HG02759 (cell line): ENCODE results near the gene TGM2.

Source experiments
- ATAC-seq: cut with Tn5 transposase; IDR thresholded peaks from one replicate; pipeline ENCODE4 v1.9.1; 2021; ENCODE audit warnings: mild to moderate bottlenecking, moderate library complexity; ENCODE audit not compliant: unreplicated experiment

TGM2 gene

DNA sequence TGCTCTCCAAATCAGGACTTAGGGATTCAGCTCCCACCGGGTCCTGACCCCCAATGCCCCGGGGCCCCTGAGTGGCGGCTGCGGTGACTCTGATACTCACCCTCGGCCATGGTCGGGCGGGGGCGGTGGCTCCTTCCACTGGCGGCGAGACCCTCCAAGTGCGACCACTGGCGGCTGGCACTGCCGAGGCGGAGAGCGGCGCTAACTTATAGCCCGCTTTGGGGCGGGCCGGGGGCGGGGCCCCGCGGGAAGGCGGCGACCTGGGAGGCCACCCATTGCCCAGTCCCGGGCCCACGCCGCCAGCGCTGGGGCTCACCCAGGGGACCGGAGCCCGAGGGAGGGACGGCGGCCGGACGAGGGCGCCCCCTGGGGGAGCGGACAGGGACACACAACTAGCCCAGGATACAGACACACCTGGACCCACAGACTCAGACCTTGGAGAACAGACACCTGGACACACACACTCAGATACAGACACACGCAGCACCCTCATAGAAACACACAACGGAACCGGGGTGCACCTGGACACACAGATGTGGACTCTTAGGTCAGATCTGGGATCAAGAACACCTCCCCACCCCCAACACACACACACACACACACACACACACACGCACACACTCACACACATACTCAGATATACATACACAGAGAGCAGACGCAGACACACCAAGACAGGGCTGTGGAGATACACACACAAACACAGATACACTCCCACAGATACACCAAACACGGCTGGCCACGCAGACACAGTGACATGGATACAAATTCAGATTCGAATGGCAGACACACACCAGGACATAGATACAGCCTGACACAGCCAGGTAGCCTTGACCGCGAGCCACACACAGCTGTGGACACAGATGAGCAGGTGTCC lies at the start of gene TGM2:
TSS of gene TGM2 (minus strand) at position 182 of the 877 bp plus-strand sequence. CDS start at position 110, 72 bp downstream.
- ATAC-seq, result peak; percentile 90

GRCh38 chr20:38214256-38215193 lies 49.5 kb upstream of the TGM2 start:
- ATAC-seq, result no peak

DNA sequence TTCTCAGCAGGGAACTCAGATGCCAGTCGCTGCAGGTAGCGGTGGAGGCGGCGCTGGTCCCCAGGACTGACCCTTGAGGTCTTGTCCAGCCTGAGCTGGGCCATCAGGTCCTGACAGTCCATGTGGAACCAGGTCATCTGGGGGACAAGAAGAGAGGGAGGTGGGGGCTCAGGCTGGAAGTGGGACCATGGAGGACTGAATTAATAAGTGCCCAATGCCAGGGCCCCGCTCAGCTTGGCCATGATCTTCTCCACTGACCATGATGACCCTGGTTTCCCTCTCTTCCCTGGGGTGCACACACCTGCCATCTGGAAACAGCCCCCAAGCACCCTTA lies 48.5 kb upstream of the TGM2 start:
- ATAC-seq, result no peak

DNA sequence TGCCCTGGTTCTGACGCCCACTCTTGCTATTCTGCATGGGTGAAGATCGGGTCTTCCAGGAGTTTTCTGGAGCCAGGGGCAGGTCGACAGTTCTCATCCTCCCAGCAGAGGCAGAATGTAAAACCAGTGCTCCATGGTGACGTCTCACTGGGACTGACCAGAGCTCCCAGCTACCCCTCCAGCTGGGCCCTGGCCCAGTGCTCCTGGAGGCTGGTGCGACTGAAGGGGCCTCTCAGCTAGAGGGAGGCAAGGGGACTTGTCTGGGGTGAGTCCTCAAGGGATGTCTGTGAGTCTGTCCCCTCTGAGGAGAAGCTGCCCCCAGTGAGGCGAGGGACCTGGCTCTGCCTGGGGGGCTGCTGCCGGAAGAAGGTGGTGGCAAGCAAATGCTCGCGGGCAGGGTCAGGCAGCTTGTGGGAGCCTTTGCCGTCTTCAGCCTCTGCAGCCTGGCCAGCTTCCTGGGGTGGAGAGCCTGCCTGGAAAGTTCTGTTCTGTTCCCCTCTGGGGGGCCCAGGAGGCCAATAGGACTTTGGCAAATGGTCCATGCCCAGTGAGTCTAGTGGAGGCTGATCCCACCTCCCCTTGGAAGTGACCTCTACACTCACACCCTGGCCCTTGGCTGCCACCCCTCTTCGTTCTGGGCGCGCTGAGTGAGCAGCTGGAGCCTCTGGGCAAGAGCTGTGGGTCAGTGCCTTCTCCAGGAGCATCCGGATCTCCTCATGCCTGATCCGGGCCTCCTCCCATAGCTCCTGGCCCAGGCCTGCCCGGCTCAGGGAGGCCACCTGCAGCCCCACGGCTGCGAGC lies 47.9 kb upstream of the TGM2 start:
- no peak for ATAC-seq

GRCh38 chr20:38211200-38212097 lies 46.4 kb upstream of the TGM2 start:
- ATAC-seq, result no peak

- no peak for ATAC-seq
Observed at GRCh38 chr20:38210741-38211140, 45.7 kb upstream of the TGM2 start.

DNA sequence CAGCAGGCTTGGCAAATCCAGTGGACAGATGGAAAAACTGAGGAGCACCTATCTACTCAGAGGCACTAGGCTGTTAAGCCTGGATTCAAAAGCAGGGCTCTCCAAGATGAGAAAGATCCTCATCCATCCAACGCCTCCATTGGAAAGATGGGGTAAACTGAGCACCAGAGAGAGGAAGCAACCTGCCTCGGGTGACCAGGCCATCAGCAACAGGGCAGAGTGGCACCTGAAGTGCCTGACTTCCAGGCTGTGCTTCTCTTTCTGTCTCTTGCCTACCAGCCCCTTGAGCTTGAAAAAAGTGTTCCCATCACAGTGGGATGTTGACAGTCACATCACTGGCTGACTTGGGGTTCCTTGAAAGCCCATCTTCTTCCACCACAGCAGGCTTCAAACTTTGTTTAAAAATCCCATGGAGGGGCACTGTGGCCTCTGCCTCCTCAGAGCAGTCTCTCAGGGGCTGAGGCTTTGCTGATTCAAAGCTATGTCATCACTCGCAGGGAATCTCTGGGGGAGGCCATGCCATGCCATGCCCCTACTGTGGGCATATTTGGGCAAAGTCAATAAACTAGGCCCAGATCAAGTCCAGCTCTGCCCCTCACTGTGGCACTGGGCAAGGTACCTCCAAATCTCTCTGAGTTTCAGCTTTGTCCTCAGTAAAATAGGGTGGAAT lies 44.8 kb upstream of the TGM2 start:
- ATAC-seq, result no peak

DNA sequence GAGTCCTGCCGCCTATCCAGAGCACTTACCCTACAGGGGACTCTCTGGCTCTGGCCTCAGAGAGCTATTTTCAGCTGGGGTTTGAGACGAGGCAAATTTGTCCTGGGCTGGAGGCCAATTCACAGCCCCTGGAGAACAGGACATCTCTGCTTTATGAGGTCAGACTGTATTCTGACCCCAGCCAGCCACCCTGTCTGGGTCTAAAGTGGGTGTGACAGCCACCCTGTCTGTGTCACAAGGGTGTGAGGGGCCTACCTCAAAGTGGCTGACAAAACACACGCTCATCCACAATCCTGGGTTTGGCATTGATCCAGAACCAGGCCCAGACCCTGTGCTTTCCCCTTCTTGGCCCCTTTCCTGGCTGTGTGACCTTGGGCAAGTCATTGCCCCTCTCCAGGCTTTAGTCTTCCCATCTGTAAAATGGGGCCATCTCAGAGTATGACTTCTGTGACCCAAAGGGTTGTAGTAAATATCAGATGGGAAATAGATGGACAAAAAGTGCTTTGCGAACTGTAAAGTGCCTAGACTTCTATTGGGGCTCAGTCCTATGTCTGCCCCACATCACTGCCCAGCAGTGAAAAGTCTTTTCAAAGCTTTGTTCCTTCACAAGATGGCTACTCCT lies 44.1 kb upstream of the TGM2 start:
- ATAC-seq, result no peak

DNA sequence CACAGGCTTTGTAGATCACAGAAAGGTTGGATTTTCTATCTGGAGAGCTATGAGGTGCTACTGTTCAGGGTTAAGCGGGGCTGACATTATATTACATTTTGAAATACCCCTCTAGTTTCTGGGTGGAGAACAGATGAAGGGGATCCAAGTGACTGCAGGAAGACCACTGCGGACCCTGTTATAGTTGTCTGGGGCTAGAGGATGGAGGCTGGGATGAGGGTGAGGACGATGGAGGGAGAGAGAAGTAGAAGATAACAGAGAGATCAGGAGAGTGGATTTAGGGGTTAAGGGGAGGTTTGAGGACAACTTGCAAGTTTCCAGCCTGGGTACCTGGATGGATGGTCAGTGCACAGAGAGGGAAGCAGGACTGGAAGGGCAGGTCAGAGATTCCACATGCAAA lies 43.5 kb upstream of the TGM2 start:
- ATAC-seq, result no peak

- no peak for ATAC-seq
Observed at GRCh38 chr20:38208088-38208487, 43.0 kb upstream of the TGM2 start.

DNA sequence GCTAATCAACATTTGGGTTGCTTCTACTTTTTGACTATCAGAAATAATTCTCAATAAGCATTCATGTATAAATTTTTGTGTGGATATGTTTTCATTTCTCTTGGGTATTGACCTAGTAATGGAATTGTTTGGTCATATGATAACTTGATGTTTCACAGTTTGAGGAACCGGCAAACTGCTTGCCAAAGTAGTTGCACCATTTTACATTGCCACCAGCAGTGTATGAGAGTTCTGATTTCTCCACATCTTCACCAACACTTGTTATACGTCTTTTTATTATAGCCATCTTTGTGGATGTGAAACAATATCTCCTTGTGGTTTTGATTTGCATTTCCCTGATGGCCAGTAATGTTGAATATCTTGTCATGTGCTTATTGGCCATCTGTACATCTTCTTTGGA lies 42.6 kb upstream of the TGM2 start:
- no peak for ATAC-seq

GRCh38 chr20:38205001-38205400 lies 39.9 kb upstream of the TGM2 start:
- ATAC-seq, result no peak

- no peak for ATAC-seq
Observed at GRCh38 chr20:38203981-38204357, 38.9 kb upstream of the TGM2 start.

DNA sequence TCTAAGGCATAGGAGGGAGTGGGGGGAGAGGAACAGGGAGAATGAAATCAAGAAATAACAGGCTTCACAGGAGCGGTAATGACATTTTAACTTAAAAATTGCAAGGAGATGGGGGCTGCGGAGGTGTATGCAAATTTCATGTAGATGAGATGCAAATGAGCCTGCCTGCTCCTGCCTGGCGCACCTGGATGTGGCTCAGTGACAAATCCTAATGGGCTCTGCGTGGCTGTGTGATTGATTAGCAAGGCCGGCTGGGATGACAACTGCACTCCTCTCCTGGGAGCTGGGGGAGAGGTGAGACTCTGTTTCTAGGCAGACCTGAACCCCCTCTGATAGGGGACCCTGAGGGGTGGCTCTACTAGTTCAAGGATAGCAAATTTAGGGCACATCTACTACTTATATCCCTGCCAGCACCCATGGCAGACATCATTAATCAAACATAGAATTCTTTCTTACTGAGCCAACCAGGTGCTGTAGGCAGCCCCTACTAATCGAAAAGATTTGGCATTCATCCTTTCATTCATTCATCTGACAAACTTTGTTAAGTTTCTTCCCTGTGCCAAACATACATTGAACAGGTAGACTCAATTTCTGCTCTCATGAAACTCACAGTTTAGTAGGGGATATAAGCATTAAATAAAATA lies 38.4 kb upstream of the TGM2 start:
- no peak for ATAC-seq

DNA sequence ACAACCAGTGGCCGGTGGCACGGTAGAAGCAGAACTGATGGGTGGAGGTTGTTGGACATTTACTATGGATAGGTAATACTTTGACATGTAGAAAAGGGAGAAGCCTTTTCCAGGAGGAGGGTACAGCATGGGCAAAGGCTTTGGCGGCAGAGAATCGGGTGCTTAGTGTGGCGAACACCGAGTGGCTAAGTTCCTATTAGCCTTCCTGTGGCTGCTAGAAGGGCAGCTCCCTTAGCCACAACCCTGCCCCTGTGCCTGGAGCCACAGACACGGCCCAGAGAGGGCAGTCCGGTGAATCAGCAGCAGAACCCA lies 37.9 kb upstream of the TGM2 start:
- no peak for ATAC-seq

DNA sequence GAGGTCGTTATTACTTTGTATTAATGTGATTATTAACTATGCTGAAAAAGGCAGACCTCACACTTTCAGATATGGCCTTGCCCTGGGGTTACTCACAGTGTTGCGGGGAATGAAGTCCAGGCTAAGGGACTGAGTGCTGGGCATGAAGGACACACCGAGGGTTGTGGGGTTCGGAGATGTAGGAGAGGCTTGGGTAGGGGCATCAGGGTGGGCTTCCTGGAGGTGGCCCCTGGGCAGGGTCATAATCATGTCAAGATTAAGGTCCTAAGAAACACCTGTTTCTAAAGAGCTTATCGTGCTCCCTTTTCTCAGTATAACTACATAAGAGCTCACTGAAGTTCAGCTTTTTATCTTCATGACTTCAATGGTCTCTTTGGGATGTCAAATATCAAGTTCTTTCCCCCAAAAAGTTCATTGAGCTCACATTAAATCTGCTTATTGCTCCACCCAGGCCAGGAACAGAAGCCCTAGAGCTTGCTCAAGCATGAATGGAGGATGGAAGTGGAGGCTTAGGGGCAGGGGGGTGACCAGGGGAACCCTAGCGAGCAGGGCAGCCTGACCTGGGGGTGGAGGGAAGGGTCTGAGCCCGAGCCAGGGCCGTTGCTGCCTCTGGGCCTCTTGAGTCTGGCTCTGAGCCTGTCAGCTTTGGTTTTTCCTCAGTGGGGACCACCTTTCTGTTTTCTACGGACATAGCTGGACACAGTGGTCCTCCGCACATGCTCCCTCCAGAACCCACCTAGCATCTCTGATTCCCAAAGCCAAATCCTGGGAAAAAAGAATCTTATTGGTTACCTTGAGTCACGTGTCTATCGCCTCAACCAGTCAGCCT lies 37.3 kb upstream of the TGM2 start:
- no peak for ATAC-seq

DNA sequence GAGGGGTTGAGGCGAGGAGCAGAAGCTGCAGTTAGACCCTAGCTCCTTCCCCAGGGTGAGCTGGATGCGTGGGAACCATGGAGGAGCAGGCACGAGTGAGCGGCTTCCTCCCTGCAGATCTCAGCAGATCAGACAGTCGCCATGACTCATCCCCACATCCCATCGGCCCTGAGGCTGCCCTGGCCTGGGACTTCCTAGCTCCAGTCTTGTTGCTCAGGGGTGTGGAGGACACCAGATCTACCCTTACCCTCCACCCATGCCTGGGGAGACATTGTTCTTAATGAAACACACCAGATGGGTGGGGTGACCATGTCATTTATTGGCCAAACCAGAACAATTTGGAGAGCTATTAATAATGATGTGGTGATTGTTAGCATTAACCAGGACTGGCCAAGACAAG lies 36.3 kb upstream of the TGM2 start:
- no peak for ATAC-seq

- no peak for ATAC-seq
Observed at GRCh38 chr20:38200646-38201045, 35.6 kb upstream of the TGM2 start.
